Mesendoderm (in vitro differentiated cells): ENCODE measurements around the gene FOLR1.

Experiments used
- DNase-seq: peaks from one replicate; pipeline ENCODE4 v3.0.0; 2013
- H2AK5ac ChIP-seq: 2 replicates; pipeline ENCODE4 v1.6.1; 2013; ENCODE audit warnings: low read length, inconsistent platforms
- H2BK120ac ChIP-seq: 2 replicates; pipeline ENCODE4 v1.6.1; 2013; ENCODE audit warnings: low read depth, mild to moderate bottlenecking, low read length, moderate library complexity, mixed read lengths
- H2BK15ac ChIP-seq: replicated peaks from 2 replicates; pipeline ENCODE4 v1.6.1; 2013; ENCODE audit warnings: low read depth, mild to moderate bottlenecking, moderate library complexity
- H2BK5ac ChIP-seq: 2 replicates; pipeline ENCODE4 v1.6.1; 2013; ENCODE audit warnings: low read length, inconsistent platforms
- H3K18ac ChIP-seq: 2 replicates; pipeline ENCODE4 v1.6.1; 2013; ENCODE audit warnings: mild to moderate bottlenecking, low read length, mixed read lengths
- H3K23ac ChIP-seq: one replicate; pipeline ENCODE4 v1.6.1; 2013; ENCODE audit warnings: low read length
- H3K27ac ChIP-seq: 2 replicates; pipeline ENCODE4 v1.5.1; 2013; ENCODE audit warnings: low read depth, mild to moderate bottlenecking, inconsistent platforms, low read length, moderate library complexity
- H3K27me3 ChIP-seq: 2 replicates; pipeline ENCODE4 v1.6.1; 2013; ENCODE audit warnings: low read length, control low read depth, mild to moderate bottlenecking, inconsistent platforms; ENCODE audit not compliant: insufficient read depth, poor library complexity
- H3K36me3 ChIP-seq: 2 replicates; pipeline ENCODE4 v1.6.1; 2013; ENCODE audit warnings: low read length, inconsistent platforms; ENCODE audit not compliant: control insufficient read depth, insufficient read depth
- H3K4ac ChIP-seq: one replicate; pipeline ENCODE4 v1.6.1; 2013; ENCODE audit warnings: low read depth, mild to moderate bottlenecking, low read length, moderate library complexity
- H3K4me1 ChIP-seq: 2 replicates; pipeline ENCODE4 v1.6.1; 2013; ENCODE audit warnings: low read depth, low read length, inconsistent platforms; ENCODE audit not compliant: control insufficient read depth
- H3K4me2 ChIP-seq: 2 replicates; pipeline ENCODE4 v1.6.1; 2013; ENCODE audit warnings: low read length
- H3K4me3 ChIP-seq: 2 replicates; pipeline ENCODE4 v1.5.1; 2013; ENCODE audit warnings: mild to moderate bottlenecking, low read length
- H3K56ac ChIP-seq: one replicate; pipeline ENCODE4 v1.6.1; 2013; ENCODE audit warnings: low read length
- H3K79me1 ChIP-seq: 2 replicates; pipeline ENCODE4 v1.6.1; 2013; ENCODE audit warnings: low read length, inconsistent platforms
- H3K79me2 ChIP-seq: 2 replicates; pipeline ENCODE4 v1.6.1; 2013; ENCODE audit warnings: mild to moderate bottlenecking, low read length; ENCODE audit not compliant: control insufficient read depth, insufficient read depth
- H3K9ac ChIP-seq: 2 replicates; pipeline ENCODE4 v1.6.1; 2013; ENCODE audit warnings: low read length, inconsistent platforms
- H4K5ac ChIP-seq: one replicate; pipeline ENCODE4 v1.6.1; 2013; ENCODE audit warnings: low read length
- H4K8ac ChIP-seq: one replicate; pipeline ENCODE4 v1.6.1; 2013; ENCODE audit warnings: low read depth, mild to moderate bottlenecking, control low read depth, low read length, moderate library complexity
- WGBS: extraction: QIAGEN DNeasy Blood & Tissue Kit; methylation state at CpG from one replicate; pipeline ENCODE4 v1.1.7; 2013; ENCODE audit warnings: low lambda C conversion rate, missing lambda C conversion rate; ENCODE audit not compliant: insufficient coverage; ENCODE audit errors: extremely low coverage; 5-methylcytosine and 5-hydroxymethylcytosine counted together

The FOLR1 gene

DNA sequence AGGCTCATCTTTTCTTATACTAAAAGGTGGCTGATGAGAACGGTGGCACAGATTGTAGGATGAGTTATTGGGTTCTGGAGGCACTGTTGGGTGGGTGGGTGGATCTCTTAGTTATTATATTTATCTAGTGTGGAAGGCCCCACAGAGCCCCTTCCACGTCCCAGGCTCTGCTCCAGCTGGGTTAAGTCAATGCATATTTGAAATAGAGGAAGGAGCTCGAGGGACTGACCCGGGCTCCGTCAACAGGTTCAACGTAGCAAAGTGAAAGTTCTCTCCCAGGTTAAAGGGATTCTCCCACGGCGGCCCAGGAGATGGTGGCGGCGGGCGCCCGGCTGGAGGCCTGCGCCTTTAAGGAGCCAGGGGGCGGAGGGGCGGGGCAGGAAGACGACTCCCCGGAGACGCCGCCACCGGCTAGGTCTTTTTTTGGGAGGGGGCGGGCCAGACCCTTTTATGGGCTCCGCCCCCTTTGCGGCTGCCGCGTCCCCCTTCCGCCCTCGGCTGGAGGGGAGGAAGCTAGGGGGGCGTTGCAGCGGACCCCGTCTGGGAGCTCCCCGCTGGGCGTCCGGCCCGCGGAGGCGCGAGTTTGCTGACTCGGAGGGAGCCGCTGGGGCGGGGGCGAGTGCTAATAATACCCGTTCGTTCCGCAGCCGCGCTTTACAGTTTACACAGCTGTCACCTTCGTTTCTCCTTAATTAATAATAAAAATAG is 31.1 kb downstream of the FOLR1 start:
- Histone ChIP-seq H3K36me3 (no peaks in the 10 kb centered on the region), H3K56ac (peak overlapping the region; percentile 85), H3K4ac (peak overlapping the region; percentile 99), H4K5ac (peak overlapping the region; percentile 95), H2BK120ac (peak overlapping the region; percentile 77), H3K4me2 (peak overlapping the region; percentile 38), H3K27ac (peak overlapping the region; percentile 98), H3K4me1 (peaks cover 10% of the 10 kb centered on the region), H3K23ac (no peak overlapping the region), H3K27me3 (no peaks in the 10 kb centered on the region), H2BK15ac (peak overlapping the region; percentile 76), H3K79me1 (peaks cover 14% of the 10 kb centered on the region), H3K4me3 (peak overlapping the region; percentile 55), H4K8ac (no peak overlapping the region), H3K9ac (peak overlapping the region; percentile 79), H2BK5ac (peak overlapping the region; percentile 85), H2AK5ac (no peak overlapping the region), H3K79me2 (peaks cover 12% of the 10 kb centered on the region), H3K18ac (peak overlapping the region; percentile 96)
- no CpG with 5 or more reads among the region's 47 CpGs for WGBS
- DNase-seq = peak; percentile 97

DNA sequence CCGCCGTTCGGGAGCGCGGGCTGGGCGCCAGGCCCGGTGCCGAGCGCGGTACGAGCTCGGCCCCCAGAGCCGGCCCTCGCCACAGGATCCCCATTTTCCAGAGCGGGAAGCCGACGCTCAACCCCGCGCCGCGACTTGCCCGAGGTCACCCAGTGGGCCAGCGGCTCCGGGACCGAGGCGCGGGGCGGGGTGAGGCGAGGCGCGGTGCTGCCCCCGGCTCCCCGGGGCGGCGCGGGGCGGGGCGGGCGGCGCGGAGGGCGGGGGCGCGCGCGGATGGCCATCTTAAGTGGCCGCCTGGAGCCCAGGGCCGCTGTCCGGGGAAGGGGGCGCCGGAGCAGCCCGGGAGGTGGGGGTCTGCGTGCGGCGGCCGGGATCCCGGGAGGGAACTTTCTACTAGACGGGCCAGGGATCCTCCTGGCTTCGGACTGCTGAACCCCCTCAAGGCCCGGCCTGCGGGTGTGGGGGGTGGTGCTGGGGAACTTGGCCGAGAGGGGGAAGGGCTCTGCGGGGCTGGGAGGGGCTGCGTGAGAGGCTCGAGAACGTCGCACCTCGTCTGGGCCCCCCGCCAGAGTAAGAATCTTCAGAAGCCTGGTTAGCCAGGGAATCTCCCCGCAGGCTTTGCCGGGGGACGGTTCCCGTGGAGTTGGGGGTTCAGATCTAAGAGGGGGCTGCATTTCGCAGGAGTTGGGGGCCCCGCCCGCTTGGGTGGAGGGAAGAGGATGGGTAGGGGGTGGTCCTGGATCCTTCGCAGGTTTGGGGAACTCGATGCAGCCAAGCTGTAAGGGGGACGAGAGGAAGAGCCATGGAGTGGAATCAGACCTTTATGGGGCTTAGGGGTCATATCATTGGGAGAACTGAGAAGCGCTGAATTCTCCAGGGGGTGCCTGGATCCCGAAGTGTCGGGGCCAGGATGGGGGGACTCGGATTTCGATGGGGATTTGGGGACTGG is 31.9 kb downstream of the FOLR1 start:
- H3K27ac ChIP-seq = peak overlapping the region; percentile 98
- peak overlapping the region; percentile 82 for H4K8ac ChIP-seq
- peak overlapping the region; percentile 99 for H3K4ac ChIP-seq
- peak overlapping the region; percentile 97 for H3K9ac ChIP-seq
- peak; percentile 79 for DNase-seq
- no peaks in the 10 kb centered on the region for H3K36me3 ChIP-seq
- H3K79me1 ChIP-seq = peaks cover 15% of the 10 kb centered on the region
- H4K5ac ChIP-seq = no peak overlapping the region
- H3K23ac ChIP-seq = peak overlapping the region; percentile 89
- peaks cover 10% of the 10 kb centered on the region for H3K4me1 ChIP-seq
- peak overlapping the region; percentile 93 for H3K56ac ChIP-seq
- no peaks in the 10 kb centered on the region for H3K27me3 ChIP-seq
- H3K79me2 ChIP-seq = peaks cover 12% of the 10 kb centered on the region
- peak overlapping the region; percentile 91 for H3K4me3 ChIP-seq
- H2AK5ac ChIP-seq = no peak overlapping the region
- peak overlapping the region; percentile 96 for H3K18ac ChIP-seq
- H2BK5ac ChIP-seq = peak overlapping the region; percentile 89
- peak overlapping the region; percentile 99 for H3K4me2 ChIP-seq
- H2BK120ac ChIP-seq = peak overlapping the region; percentile 90
- peak overlapping the region; percentile 76 for H2BK15ac ChIP-seq
- WGBS = no CpG with 5 or more reads among the region's 84 CpGs

DNA sequence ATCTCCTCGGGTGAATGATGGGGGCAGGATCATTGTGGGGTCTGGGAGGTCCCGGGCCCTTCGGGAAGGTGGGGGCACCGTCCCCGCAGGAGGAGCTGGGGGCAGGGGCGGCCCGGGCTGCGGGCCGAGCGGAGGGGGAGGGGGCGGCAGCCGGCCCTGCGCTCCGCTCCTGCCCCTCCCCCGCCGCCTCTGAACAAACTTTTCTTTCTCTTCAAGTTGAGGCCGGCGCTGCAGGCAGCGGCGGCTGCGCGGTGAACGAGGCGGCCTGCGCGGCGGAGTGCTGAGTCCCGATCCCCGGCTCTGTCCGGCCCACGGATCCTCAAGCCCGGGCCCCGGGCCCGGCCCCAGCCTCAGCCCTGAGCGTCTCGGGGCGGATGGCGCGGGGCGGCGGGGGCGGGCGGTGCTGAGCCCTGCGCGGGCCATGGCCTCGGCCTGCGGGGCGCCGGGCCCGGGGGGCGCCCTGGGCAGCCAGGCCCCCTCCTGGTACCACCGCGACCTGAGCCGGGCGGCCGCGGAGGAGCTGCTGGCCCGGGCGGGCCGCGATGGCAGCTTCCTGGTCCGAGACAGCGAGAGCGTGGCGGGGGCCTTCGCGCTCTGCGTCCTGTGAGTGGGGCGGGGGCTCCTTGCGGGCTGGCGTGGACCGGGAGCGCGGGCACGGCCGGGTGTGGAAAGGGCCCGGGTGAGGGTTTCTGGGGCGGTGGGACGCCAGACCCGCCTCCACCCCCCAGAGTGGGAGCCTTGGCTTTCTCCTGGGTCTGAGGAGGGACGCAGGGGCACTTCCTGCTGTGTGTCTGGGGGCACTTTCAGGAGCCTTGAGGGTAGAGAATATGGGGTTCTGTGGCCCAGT is 32.8 kb downstream of the FOLR1 start, which contains the start of gene INPPL1:
INPPL1 (plus strand) TSS at position 204 of the 847 bp plus-strand sequence; CDS start at position 422, 218 bp downstream.
- Histone ChIP-seq H2AK5ac (no peak within 1 kb of the TSS), H3K18ac (peak within 1 kb of the TSS; percentile 96), H4K8ac (peak within 1 kb of the TSS; percentile 82), H2BK15ac (peak within 1 kb of the TSS; percentile 76), H3K4ac (peak within 1 kb of the TSS; percentile 99), H3K27ac (peak within 1 kb of the TSS; percentile 98), H3K23ac (peak within 1 kb of the TSS; percentile 89), H4K5ac (no peak within 1 kb of the TSS), H3K56ac (peak within 1 kb of the TSS; percentile 93), H3K27me3 (no peaks in the 10 kb centered on the region), H3K36me3 (peaks cover 6% of the 10 kb centered on the region), H3K79me1 (peaks cover 15% of the 10 kb centered on the region), H3K4me2 (peak within 1 kb of the TSS; percentile 99), H2BK5ac (peak within 1 kb of the TSS; percentile 89), H3K4me3 (peak within 1 kb of the TSS; percentile 91), H2BK120ac (peak within 1 kb of the TSS; percentile 90), H3K4me1 (peaks cover 10% of the 10 kb centered on the region), H3K79me2 (peaks cover 12% of the 10 kb centered on the region), H3K9ac (peak within 1 kb of the TSS; percentile 97)
- DNase-seq = peak; percentile 70
- WGBS = no CpG with 5 or more reads among the region's 81 CpGs

DNA sequence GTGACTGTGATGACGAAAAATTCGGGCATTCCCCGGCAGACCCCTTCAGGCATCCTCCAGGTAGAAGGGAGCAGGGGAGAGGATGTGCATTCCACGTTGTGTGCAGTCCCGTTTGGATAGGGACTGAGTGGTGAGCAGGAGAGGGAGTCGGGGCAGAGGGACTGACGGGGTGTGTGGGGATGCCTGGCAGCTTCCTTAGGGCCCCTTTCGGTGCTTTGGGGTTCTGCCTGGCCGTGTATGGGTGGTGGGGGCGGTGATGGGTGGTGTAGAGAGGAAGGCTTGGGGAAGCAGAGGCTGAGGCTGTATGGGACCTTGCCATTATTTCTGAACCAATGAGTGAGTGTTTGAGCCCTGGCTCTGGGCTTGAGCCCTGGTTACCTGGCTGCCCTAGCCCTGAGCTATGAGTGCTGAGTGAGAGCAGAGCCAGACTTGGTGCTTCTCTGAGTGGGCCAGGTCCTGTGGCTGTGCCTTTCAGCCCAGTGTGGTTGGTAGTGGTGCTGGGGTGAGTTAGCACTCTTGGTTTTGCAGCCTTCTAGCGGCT is 33.5 kb downstream of the FOLR1 start:
- no peak overlapping the region for H2BK5ac ChIP-seq
- H3K4me2 ChIP-seq = peak overlapping the region; percentile 91
- H2BK15ac ChIP-seq = no peak overlapping the region
- peak overlapping the region; percentile 99 for H3K4ac ChIP-seq
- peaks cover 12% of the 10 kb centered on the region for H3K79me2 ChIP-seq
- no peaks in the 10 kb centered on the region for H3K27me3 ChIP-seq
- H4K5ac ChIP-seq = no peak overlapping the region
- H3K4me3 ChIP-seq = peak overlapping the region; percentile 75
- no peak overlapping the region for H2AK5ac ChIP-seq
- H3K18ac ChIP-seq = peak overlapping the region; percentile 96
- H4K8ac ChIP-seq = no peak overlapping the region
- H3K79me1 ChIP-seq = peaks cover 15% of the 10 kb centered on the region
- peaks cover 12% of the 10 kb centered on the region for H3K36me3 ChIP-seq
- H3K56ac ChIP-seq = peak overlapping the region; percentile 93
- peaks cover 10% of the 10 kb centered on the region for H3K4me1 ChIP-seq
- H3K23ac ChIP-seq = peak overlapping the region; percentile 51
- no peak overlapping the region for H2BK120ac ChIP-seq
- peak; percentile 26 for DNase-seq
- WGBS = no CpG with 5 or more reads among the region's 11 CpGs
- H3K9ac ChIP-seq = peak overlapping the region; percentile 97
- H3K27ac ChIP-seq = no peak overlapping the region

DNA sequence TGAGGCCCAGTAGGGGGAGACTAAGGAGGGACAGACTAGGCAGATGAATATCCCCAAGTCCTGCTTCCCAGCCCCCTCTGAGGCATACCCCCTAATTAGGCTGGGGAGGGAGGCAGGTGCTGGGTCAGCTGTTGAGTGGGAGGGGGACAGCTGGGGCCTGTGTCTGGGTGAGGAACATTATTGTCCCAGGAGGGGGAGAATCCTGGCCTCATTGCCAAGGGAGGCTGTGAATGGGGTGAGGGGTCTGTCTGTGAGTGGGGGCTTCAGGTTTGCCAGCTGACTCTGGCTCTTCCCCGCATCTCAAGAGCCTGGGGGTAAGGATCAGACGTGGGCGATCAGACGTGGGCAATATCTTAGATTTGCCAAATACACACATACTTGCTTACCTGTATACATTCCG is 34.8 kb downstream of the FOLR1 start:
- no peak overlapping the region for H2BK5ac ChIP-seq
- H3K4me3 ChIP-seq = no peak overlapping the region
- H3K9ac ChIP-seq = no peak overlapping the region
- H4K5ac ChIP-seq = no peak overlapping the region
- H3K23ac ChIP-seq = no peak overlapping the region
- peaks cover 22% of the 10 kb centered on the region for H3K36me3 ChIP-seq
- no peak overlapping the region for H3K56ac ChIP-seq
- H3K27me3 ChIP-seq = no peaks in the 10 kb centered on the region
- H3K27ac ChIP-seq = no peak overlapping the region
- peaks cover 8% of the 10 kb centered on the region for H3K4me1 ChIP-seq
- H2AK5ac ChIP-seq = no peak overlapping the region
- H3K79me2 ChIP-seq = peaks cover 12% of the 10 kb centered on the region
- H3K79me1 ChIP-seq = peaks cover 15% of the 10 kb centered on the region
- no peak overlapping the region for H2BK15ac ChIP-seq
- H3K4me2 ChIP-seq = no peak overlapping the region
- H2BK120ac ChIP-seq = no peak overlapping the region
- no peak for DNase-seq
- no CpG with 5 or more reads among the region's 5 CpGs for whole genome bisulfite sequencing
- no peak overlapping the region for H3K18ac ChIP-seq
- no peak overlapping the region for H4K8ac ChIP-seq
- H3K4ac ChIP-seq = no peak overlapping the region
